Astrocyte (in vitro differentiated cells and primary cell): Measurements from ENCODE around the gene UGT1A1.

Source experiments
- EZH2 ChIP-seq: IDR thresholded peaks from 2 replicates; pipeline ENCODE4 v1.6.1; 2012; ENCODE audit warnings: mild to moderate bottlenecking, low read length, inconsistent platforms; ENCODE audit not compliant: insufficient read depth
- TF ChIP-seq, protein P1 (sequence below): IDR thresholded peaks from 2 replicates; pipeline ENCODE4 v1.5.1; 2011; ENCODE audit warnings: low read depth, mild to moderate bottlenecking, inconsistent platforms, low read length, moderate library complexity; ENCODE audit not compliant: insufficient read depth

DNA sequence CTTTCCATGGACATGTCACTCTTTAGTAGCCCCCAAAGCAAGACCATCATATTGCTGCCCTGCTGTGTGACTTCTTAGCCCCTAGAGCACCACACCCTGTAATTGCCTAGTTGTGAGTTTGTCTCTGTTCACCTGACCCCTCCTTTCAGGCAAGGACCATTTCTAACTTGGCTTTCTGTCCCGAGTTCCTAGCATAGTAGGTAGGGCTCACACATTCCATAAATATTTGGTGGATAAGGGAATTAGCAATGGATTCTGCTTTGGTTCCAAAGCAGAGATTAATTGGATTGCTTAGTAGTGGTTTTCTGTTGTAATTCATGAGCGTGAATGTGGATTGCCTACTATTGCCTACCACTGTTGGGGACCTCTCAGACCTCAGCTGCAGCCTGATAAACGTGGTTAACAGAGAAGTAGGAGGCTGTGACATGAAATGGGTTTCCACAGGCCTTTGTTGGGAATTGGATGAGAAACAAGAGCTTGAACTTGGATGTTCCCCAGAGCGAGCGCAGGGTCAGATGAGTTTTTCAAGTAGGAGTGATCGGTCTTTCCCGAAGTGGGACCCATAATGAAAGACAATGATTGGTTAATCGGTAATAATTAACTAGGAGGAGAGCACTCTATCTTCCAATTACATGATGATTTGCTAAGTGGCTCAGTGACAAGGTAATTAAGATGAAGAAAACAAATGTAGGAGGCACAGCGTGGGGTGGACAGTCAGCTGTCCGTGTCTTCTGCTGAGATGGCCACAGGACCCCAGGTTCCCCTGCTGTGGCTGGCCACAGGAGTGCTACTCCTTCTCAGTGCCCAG, 13.4 kb upstream of the UGT1A1 start:
- TF ChIP-seq, protein P1, sequence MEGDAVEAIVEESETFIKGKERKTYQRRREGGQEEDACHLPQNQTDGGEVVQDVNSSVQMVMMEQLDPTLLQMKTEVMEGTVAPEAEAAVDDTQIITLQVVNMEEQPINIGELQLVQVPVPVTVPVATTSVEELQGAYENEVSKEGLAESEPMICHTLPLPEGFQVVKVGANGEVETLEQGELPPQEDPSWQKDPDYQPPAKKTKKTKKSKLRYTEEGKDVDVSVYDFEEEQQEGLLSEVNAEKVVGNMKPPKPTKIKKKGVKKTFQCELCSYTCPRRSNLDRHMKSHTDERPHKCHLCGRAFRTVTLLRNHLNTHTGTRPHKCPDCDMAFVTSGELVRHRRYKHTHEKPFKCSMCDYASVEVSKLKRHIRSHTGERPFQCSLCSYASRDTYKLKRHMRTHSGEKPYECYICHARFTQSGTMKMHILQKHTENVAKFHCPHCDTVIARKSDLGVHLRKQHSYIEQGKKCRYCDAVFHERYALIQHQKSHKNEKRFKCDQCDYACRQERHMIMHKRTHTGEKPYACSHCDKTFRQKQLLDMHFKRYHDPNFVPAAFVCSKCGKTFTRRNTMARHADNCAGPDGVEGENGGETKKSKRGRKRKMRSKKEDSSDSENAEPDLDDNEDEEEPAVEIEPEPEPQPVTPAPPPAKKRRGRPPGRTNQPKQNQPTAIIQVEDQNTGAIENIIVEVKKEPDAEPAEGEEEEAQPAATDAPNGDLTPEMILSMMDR = no peak
- TF ChIP-seq EZH2 = no peak
